Measurements from ENCODE around the gene PRTFDC1.
"Not testable (repeated sequence)": the region's sequence is repeated elsewhere in the genome, so short reads cannot be mapped to it uniquely, and the experiment has no call there.

PRTFDC1 gene, protein sequence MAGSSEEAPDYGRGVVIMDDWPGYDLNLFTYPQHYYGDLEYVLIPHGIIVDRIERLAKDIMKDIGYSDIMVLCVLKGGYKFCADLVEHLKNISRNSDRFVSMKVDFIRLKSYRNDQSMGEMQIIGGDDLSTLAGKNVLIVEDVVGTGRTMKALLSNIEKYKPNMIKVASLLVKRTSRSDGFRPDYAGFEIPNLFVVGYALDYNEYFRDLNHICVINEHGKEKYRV

DNA sequence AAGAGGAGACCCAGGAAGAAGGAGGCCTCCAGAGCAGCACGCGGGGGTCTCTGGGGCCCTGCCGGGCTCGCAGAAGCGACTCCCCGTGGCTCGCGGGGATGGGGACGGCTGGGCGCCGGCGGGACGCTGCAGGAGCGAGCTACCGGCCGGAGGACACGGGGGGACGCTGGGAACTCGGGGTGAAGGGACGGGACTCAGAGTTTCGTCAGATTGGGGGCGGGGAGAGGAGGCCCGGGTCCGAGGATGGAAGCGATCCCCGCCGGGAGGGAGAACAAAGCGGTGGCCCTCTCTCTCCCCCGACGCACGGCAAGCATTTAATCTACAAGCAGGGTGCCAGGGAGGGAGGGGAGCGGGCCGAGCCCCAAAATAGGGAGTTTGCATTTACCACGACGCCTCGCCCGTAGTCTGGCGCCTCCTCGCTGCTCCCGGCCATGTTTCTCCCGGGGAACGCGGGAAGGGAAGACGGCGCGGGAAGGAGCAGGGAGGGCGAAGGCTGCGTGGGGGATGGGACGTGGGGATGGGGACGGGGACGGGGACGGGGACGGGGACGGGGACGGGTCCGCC is at the start of gene PRTFDC1:
PRTFDC1 (minus strand) TSS at position 464 of the 564 bp plus-strand sequence; CDS start at position 433, 31 bp downstream.
- peak; percentile 18 to 23 for DNase-seq

GRCh38 chr10:24998044-24998443 is 45.6 kb upstream of the PRTFDC1 start:
- DNase-seq, result no peak

- DNase-seq, result no peak
Measured at GRCh38 chr10:24995072-24995471, 42.7 kb upstream of the PRTFDC1 start.

- no peak for DNase-seq
Measured at GRCh38 chr10:24993237-24993958, 41.0 kb upstream of the PRTFDC1 start.

- DNase-seq, result no peak
Measured at GRCh38 chr10:24992512-24993133, 40.2 kb upstream of the PRTFDC1 start.

GRCh38 chr10:24991298-24991697 is 38.9 kb upstream of the PRTFDC1 start:
- DNase-seq, result no peak

DNA sequence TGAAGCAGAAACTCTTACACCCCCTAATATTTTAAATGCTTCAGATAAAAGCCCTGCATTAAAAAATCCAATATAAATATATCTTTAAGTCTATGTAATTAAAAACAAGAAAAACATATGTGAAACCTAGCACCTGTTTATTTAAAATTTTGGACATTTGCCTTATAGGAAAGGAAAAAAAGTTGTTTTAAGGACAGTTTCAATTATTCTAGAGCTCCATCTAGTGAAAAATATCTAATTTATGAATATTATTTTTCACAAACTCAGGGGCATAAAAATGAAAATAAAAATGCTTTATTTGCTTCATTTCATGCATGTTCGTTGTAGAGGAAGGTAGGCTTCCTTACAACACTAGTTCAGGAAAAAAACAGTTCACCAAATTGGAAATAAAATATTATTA is 37.5 kb upstream of the PRTFDC1 start:
- DNase-seq, result no peak

GRCh38 chr10:24988831-24989640 is 36.6 kb upstream of the PRTFDC1 start:
- no peak for DNase-seq

- DNase-seq, result no peak
Measured at GRCh38 chr10:24984906-24985305, 32.5 kb upstream of the PRTFDC1 start.

- DNase-seq, result no peak
Measured at GRCh38 chr10:24983946-24984345, 31.5 kb upstream of the PRTFDC1 start.

DNA sequence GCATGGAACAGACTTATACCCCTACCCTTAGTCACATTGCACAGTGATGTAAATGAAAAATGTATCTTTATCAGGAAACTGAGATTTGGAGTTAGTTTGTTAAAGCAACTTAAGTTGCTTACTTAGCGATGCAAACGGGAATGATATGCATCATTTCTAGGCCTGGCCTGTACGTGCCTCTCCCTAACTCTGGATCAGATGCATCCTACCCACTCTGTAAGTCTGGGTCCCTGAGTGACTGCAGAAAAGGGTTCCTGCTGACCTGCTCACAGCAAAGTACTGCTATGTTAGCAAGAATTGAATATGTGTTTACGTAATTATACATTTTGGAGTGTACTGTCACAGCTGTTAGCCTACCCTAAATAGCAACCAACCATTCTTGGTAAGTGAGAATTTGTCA is 30.7 kb upstream of the PRTFDC1 start:
- no peak for DNase-seq

DNA sequence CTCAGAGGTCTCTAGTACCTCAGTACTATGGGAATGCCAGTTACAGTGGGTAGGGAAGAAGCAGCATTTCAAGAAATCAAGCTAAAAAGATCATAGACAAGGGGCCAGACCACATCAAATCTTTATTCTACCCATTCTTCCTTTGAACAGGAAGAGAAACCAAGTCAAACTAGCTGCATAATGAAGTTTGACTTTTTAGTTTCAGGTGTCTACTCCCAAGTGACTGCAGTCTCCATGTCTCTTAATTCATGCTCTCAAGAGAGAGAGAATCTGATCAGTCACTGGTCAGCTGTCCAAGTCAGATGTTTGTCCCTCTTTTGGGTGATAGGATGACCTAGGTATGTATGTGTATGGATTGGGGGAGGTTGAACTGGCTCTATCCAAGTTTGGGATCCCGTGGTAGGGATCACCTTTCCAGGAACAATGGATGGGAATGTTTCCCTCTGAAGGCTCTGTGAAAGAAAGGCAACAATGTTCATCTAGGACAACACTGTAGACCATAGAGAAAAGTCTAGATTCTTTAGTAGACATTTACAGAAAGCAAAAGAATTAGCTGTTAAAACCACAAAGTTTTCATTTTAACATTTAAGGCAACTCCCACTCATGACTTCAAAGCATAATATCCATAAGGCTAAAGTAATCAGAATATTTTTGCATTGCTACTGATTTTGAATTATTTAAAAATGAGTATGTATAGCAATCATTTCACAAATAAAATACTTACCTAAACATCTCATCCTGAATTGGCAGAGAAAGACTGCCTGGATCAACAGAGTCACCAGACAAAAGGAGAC is 30.1 kb upstream of the PRTFDC1 start:
- DNase-seq, result no peak

DNA sequence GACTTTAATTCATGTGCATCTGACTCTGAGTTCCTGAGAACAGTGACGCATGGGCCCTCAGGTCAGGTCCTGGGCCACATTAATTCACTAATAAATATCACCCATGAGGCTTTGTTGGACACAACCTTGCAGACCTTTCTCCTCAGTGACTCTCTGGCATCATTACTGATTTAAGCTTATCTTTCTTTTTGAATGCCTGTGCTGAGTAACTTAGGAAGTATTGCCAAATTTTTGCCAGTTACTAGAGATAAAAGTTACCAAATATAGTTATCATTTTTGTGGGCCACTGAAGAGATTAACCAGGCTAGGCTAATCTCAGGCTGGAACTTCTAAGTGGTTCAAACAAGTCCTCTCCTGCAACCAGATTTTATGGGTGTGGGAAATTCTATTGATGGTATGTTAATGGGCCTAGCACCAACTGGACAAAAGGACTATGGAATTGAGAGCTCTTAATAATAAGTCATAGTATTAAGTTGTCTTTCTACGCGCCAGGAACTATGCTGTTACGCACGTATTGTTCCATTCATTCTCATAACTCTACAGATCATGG is 28.8 kb upstream of the PRTFDC1 start:
- no peak for DNase-seq

DNA sequence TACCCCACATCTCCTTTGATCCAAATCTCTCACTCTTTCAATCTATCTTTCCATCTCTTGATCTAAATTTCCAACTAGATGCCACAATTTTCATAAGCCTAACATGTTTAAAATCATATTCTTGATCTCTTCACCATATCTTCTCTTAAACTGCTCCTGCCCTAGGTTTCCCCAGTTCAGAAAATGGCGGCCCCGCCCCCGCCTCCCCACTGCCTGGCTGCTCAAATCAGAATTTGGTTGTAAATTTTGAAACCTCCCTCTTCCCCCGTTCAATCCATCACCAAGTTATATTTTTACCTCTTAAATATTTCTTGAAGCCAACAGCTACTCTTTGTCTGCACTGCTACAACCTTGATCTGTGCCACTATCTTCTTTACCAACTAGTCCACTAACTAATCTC is 27.3 kb upstream of the PRTFDC1 start:
- no peak for DNase-seq

GRCh38 chr10:24974976-24975375 is 22.6 kb upstream of the PRTFDC1 start:
- no peak for DNase-seq

GRCh38 chr10:24973163-24973562 is 20.8 kb upstream of the PRTFDC1 start:
- no peak for DNase-seq

DNA sequence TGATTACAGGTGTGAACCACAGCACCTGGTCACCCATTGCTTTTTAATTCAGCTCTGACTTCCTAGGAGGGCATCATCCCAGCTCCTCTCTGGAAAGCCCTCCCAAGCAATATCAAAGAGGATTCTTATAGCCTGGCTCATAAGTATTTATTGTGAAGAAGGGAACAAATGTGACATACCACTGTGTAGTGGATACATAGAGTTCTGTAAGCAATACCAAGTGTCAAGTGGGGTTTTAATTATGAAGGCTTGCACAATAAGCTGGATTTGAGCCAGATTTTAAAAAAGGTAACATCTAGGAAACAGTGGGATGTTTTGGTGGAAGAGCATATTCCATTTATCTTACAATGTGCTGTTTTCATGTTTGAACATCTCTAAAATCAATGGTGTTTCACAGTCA is 19.0 kb upstream of the PRTFDC1 start:
- DNase-seq, result no peak

DNA sequence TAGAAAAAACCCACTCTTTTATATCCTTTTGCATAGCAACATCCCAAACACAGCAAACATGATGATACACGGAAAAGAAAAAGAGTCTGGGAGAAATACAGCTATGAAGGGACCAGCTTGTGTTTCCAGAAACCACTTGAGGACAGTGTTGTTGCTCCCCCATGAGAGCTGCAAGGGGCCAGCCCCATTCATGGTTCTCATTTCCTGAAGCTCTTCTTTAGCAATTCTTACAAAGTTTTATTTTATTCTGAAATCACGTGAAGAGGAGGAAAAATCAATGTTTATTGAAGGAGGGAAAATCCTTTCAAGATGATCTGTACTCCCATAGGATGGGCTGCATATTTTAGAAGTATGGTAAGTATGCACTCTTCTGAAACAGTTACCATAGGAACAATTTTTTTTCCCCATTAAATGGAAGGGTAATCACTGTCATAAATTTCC is 17.5 kb upstream of the PRTFDC1 start:
- no peak for DNase-seq

- not testable (repeated sequence) for DNase-seq
Measured at GRCh38 chr10:24968951-24969350, 16.5 kb upstream of the PRTFDC1 start.

DNA sequence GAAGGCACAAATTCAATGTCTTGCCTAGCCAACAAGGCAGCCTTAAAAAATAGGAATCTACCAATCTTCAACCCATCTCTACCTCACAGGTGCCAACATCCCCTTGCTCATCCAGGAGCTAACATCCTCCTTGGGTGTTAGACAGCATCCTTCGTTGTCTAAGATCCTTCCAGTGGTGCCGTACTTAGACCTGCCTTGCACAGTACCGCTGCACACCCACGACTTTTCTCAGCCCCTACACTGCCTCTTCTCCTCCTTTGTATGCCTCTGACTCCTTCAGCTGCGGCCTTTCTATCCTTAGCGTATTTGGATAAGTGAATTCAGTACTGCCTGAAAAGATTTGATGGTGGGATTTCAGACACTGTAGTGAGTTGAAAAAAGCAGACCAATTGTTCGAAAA is 15.9 kb upstream of the PRTFDC1 start:
- DNase-seq, result no peak

DNA sequence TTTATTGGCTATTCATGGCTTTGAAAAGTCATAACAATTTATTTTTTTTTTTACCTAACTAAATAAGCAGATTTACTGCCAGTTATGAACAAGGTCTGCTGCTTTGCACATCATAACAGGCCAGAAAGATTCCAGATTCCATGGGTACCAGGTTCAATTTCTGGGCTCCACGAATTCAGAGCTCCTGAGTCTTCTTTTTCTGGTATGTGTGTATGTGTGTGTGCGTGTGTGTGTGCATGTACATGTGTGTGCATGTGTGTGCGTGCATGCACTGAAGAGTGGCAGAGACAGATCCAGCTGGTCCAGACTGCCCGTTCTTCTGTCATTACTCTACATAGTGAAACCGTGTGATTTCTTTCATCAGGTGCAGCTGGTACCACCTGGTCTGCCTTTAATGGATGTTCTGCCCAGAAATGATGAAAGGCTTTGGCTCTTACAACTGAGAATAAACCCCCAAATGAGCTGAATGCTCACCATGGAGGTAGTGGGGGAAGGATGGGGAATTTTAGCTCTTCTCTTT is 14.6 kb upstream of the PRTFDC1 start:
- DNase-seq, result no peak

DNA sequence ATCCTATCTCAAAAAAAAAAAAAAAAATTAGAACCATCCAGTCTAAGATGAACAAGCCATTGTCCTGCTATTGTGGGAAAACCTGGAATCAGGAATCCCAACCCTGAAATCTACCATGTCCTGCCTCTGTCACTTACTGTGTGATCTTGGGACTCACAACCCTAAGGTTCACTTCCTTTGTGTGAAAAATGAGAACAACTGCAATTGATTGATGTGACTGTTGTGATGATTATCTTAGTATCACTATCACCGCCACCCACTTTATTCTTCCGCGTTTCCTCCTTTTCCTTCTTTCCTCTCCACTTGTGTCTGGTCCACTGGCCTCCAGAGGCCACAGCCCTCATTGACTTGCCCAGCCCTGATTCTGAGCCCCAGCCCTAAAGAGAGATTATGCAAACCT is 12.6 kb upstream of the PRTFDC1 start:
- DNase-seq, result no peak
